Activated CD4-positive, alpha-beta T cell treated with anti-CD3 and anti-CD28 coated beads, Interleukin-2, amount 50 U/mL, for 1 hour (primary cell): Measurements from ENCODE around the gene MYO7B.
"Not testable (repeated sequence)": the region's sequence is repeated elsewhere in the genome, so short reads cannot be mapped to it uniquely, and the experiment has no call there.

Experiments used
- DNase-seq: peaks from one replicate; pipeline ENCODE4 v3.0.0-alpha.2; 2020

The MYO7B gene

DNA sequence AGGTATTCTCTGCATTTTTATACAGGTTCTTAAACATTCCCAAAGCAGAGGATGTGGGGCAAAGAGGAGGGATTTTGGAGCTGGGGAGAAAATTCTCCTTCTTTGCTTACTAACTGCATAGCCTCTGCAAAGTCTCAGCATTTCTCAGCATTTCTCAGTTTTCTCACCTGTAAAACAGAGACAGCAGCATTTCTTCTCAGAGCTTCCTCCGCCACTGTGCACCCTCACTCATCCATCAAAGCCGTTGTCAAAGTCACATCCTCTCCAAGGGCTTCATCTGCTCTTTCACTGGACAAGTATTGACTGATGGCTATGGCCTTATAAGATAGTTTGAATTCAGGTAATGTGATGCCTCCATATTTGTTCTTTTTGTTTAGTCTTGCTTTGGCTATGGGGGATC lies 17.4 kb downstream of the MYO7B start:
- DNase-seq, result no peak

DNA sequence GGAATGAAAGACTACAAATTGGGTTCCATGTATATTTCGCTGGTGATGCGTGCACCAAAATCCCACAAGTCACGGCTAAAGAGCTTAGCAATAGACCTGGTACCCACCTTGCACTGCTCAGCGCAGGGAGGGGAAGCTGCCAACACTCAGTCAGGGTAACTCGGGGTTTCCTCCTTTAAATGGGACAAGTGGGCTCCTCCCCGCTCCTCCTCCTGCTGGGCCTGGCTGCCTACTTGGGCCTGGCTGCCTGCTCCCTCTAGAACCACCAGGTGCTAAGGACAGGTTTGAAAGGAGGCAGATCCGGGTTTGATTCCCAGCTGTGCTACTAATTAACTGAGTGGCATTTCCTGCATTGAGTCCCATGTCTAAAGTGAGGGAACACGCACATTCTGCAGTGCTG lies 23.4 kb downstream of the MYO7B start:
- DNase-seq, result no peak

GRCh38 chr2:127559454-127559853 lies 24.0 kb downstream of the MYO7B start:
- no peak for DNase-seq

DNA sequence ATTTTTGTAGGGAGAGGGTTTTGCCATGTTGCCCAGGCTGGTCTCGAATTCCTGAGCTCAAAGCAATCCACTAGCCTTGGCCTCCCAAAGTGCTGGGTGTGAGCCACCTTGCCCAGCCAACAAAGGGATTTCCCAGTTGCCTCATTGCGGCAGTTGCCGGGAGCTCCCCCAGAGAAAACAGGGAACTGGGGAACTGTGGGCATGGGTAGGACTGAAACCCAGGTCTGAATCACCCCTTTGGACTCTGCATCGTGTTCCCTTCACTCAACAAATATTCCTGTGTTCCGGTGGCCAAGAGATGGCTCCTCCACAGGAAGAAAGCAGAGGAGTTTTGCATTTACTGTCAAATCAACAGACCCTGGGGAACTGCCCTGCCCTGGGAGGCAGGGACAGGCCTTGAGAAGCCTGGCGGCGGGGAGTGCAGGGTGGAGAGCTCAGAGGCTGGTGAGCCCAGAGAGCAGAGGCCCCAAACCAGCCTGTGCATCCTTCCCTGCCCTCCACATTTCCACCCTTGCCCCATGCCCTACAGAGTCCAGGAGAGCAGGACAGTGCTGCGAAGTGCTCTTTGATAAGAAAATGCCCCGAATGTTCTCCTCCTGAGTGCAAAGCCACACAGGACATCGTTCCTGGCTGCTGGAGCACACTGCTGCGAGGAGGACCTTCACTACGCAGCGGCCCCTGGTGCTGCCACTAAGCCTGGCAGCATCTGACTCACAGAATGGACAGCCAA lies 24.9 kb downstream of the MYO7B start:
- no peak for DNase-seq

DNA sequence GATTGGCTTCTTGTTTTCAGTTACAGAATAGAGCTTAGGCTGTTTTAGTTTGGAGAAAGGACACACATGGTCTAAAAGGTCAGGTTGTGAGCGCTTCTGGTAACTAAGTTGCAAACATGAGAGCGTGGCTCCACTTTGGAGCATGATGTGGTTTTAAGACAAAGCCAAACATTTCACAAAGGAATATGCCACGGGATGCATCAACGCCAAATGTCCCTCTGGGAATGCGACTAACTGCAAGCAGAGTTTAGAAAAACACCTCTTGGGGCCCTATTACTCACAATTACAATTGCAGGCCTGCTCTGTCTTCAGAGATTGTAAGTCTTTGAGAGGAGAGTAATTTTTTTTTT lies 25.4 kb downstream of the MYO7B start:
- DNase-seq, result no peak

GRCh38 chr2:127561371-127561770 lies 25.9 kb downstream of the MYO7B start:
- DNase-seq, result no peak

DNA sequence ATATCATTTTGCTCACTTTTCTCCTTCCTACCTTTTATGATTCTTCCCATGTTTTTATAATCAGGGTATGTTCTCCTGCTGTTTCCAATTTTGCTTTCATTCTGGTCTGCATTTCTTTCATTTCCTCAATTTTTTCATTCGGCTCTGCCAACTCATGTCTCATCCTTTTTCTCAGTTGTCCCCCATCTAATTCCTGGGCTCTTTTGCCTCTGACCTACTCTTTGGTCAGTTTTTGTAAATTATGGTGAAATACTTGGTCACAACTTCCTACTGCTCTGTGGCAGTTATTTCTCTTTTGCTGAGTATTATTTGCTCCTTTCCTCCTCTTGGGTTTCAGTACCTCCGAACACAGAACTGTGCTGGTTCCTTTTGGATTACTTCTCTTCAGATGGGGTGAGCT lies 27.5 kb downstream of the MYO7B start:
- DNase-seq, result no peak

GRCh38 chr2:127563458-127564428 lies 28.3 kb downstream of the MYO7B start:
- DNase-seq, result no peak

DNA sequence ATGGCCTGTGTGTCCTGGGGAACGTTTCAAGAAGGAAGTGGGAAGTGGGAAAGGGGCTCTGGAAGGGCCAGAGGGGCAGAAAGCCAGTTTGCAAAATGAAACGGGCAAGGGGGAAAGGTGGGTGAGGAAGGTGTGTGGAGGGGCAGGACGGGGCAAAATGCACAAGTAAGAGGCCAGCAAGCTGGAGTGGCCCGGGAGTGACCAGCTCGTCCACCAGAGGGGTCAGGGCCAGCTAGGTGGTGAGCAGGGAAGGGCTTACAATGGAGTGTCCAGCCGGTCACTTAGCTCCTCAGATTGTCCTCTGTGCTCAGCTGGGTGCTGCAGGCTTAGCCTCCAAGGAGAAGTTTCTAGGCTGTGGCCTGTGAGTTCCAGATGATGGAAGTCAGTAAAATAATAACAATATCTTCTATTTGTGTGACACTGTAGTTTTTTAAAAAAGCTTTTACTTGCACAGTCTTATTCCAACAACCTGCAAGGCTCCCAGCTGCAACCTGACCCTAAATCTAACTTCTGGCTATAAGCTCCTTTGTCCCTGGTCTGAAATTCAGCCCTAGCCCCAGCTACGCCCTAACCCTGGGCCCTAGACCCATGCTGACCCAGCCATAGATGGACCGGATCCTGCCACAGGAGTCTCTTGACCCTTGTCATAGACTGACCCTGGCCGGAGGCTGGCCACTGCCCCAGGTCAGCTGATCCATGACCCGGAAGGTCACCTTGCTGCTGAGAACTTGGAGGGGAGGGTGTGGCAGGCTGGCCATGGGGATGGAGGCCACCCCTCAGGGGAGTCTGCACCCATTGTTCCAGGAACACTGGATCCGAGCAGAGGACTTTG lies 29.2 kb downstream of the MYO7B start:
- DNase-seq, result no peak

- no peak for DNase-seq
Measured at GRCh38 chr2:127565261-127566138, 30.0 kb downstream of the MYO7B start.

GRCh38 chr2:127566139-127566417 lies 30.6 kb downstream of the MYO7B start:
- DNase-seq, result no peak

- no peak for DNase-seq
Measured at GRCh38 chr2:127566576-127566975, 31.1 kb downstream of the MYO7B start.

GRCh38 chr2:127567351-127567854 lies 31.9 kb downstream of the MYO7B start:
- no peak for DNase-seq

GRCh38 chr2:127568128-127568527 lies 32.6 kb downstream of the MYO7B start:
- no peak for DNase-seq

GRCh38 chr2:127569666-127570065 lies 34.2 kb downstream of the MYO7B start:
- DNase-seq, result no peak

DNA sequence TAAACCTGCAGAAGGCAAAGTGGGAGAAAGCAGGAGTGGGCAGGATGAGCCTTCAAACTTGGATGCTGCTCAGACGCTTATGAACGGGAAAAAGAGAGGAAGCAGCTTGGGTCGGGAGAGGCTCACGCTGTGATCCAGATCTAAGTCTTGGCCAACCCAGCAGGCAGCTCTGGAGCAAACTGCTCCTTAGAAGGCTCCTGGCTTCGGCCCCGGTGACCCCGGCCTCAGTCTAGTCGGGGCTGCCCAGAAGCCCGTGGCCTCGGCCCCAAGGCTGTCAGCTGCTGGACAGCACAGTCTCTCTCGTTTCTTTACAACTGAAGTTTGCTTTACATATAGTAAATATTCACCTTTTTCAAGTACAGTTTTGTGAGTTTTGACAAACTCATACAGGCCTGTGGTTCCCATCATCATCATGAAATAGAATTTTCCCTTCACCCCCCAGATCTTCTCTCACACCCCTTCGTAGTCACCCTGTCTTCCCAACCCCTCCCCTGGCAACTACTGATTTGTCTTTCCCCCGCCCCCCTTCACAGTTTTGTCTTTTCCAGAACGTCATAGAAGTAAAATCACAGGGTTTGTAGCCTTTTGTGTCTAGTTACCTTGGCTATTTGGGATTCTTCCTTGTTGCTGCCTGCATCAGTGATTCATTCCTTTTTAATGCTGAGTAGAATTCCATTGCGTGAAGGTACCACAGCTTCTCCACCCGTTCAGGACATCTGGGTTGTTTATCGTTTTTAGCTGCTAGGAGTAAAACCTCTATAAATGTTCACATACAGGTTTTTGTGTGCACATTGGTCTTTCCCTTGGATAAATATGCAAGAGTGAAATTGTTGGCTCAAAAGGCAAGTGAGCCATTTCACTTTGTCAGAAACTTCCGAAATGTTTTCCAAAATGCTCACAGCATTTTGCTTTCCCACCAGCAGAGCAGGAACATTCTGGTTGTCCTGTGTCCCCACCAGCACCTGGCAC lies 35.1 kb downstream of the MYO7B start:
- no peak for DNase-seq

DNA sequence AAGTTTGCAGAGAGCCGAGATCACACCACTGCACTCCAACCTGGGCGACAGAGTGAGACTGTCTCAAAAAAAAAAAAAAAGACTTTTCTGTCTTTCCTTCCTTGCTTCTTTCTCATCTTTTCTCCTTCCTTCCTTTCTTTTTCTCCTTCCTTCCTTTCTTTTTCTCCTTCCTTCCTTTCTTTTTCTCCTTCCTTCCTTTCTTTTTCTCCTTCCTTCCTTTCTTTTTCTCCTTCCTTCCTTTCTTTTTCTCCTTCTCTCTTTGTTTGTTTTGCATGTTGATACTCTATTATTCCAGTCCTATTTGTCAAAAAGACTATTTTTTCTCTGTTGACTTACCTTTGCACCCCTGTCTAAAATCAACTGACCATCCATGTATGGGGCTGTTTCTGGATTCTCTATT lies 36.9 kb downstream of the MYO7B start:
- DNase-seq, result not testable (repeated sequence)

DNA sequence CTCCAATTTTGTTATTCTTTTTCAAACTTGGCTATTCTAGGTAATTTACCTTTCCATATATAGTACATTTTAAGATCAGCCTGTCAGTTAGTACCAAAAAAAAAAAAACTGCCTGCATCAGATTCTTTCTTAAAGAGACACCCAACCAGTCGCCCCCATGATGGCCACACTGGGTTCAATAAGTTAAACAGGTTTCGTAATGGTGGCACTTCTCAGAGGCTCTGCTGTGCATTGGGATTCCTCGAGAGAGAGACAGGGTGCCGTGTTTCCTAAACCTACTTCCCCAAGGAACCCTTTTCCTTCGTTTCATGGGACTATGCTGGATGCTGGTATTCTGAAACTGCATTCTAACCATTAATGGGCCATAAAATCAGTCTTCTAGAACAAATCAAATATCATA lies 37.4 kb downstream of the MYO7B start:
- no peak for DNase-seq

DNA sequence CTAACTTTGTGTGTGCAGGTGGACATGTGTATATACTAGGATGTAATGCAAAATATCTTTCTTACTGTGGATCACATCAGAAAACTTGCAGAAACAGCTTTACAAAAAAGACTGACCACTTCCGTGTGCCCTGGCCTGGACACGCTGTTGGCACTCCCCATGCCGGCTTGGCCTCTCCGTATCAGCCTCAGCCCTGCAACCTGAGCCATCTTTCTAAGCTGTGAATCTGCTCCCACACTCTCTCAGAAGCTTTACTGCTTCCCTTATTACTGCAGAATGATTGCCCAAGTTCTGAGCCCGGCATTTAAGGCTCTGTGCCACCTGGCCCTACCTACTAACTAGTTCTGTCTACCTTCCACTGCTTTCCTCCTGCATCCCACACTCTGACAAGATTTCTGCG lies 37.8 kb downstream of the MYO7B start:
- no peak for DNase-seq

GRCh38 chr2:127573771-127574170 lies 38.3 kb downstream of the MYO7B start:
- DNase-seq, result no peak

DNA sequence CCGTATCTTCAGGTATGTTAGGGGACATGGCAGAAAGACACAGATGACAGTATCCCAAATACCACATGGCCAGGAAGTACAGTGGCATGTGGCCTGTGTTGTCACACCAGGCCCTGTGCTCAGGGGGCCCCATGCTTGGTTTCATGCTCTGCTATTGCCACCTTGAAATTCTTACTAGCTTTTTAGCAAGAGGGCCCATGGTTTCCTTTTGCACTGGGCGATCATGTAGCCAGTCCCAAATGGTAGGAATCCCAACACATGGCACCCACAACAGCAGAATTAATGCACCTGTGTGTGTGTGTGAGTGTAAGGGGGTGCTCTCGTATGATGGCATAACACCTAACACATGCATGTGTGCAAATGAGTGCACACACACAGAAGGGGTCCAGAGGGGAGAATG lies 39.2 kb downstream of the MYO7B start:
- no peak for DNase-seq
